Upper lobe of right lung (tissue), 1 donor: ENCODE data around the gene ATP2B3. TPM values are rescaled to one million over a fixed set of nuclear protein-coding genes. Genes with fewer than 3 reads are reported as not detected.
"Not testable (repeated sequence)": the region's sequence is repeated elsewhere in the genome, so short reads cannot be mapped to it uniquely, and the experiment has no call there.

Source experiments
- ATAC-seq: fragments of 200-7000 bp; cut with Tn5 transposase; one replicate; pipeline ENCODE4 v1.9.1; 2020; ENCODE audit warnings: mild to moderate bottlenecking, moderate library complexity
- DNase-seq: peaks from one replicate; pipeline ENCODE4 v3.0.0-alpha.2; 2020
- H3K27ac ChIP-seq: fragments of 200-600 bp; one replicate; pipeline ENCODE4 v1.8.0; 2022
- H3K27me3 ChIP-seq: fragments of 200-600 bp; one replicate; pipeline ENCODE4 v1.8.0; 2022; ENCODE audit warnings: mild to moderate bottlenecking
- H3K36me3 ChIP-seq: fragments of 200-600 bp; one replicate; pipeline ENCODE4 v1.8.0; 2022
- H3K4me1 ChIP-seq: fragments of 200-600 bp; one replicate; pipeline ENCODE4 v1.8.0; 2022
- H3K4me3 ChIP-seq: fragments of 200-600 bp; one replicate; pipeline ENCODE4 v1.8.0; 2022; ENCODE audit warnings: mild to moderate bottlenecking
- H3K9me3 ChIP-seq: fragments of 200-600 bp; one replicate; pipeline ENCODE4 v1.8.0; 2022
- intact Hi-C: fragments of 100-400 bp; cut with DNase I; formaldehyde crosslinking; loops from one replicate; pipeline ENCODE4 v1.11.0; 2022
- total RNA-seq: library from RNA; stranded (reverse); fragmentation: NEBNext Ultra II Directional; extraction: Animal tissue kit (Norgen Biotek cat#: 25700); gene quantifications from one replicate; pipeline ENCODE4 v1.2.1, GENCODE V29; 2021
- TF ChIP-seq, protein P1 (sequence below): fragments of 200-600 bp; IDR thresholded peaks from one replicate; pipeline ENCODE4 v1.8.0; 2022; ENCODE audit warnings: antibody characterized with exemption
- donor health status: DM: no; HTN: yes; CAD: no; lungs with severe emphysema.

The ATP2B3 gene
- total RNA-seq, 1 donor from 2014 or later, result not detected

DNA sequence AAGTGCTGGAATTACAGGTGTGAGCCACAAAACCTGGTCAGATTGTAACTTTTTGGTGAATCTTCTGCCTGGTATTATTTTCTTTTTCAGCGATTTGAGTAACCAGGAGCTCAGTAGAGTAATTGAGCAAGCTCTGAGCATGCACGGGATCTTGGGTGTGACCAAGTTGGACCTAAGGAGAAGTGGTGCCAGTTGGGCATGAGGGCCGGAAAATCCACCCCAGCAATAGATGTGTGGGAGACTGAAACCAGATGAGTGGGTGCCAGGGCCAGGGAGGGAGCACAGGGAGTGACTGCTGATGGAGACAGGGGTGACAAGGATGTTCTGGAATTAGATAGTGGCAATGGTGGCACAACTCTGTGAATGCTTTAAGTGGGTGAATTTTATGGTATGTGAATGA is 85.2 kb downstream of the ATP2B3 start:
- TF ChIP-seq, protein P1, sequence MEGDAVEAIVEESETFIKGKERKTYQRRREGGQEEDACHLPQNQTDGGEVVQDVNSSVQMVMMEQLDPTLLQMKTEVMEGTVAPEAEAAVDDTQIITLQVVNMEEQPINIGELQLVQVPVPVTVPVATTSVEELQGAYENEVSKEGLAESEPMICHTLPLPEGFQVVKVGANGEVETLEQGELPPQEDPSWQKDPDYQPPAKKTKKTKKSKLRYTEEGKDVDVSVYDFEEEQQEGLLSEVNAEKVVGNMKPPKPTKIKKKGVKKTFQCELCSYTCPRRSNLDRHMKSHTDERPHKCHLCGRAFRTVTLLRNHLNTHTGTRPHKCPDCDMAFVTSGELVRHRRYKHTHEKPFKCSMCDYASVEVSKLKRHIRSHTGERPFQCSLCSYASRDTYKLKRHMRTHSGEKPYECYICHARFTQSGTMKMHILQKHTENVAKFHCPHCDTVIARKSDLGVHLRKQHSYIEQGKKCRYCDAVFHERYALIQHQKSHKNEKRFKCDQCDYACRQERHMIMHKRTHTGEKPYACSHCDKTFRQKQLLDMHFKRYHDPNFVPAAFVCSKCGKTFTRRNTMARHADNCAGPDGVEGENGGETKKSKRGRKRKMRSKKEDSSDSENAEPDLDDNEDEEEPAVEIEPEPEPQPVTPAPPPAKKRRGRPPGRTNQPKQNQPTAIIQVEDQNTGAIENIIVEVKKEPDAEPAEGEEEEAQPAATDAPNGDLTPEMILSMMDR, result no peak

GRCh38 chrX:153603131-153603656 is 85.8 kb downstream of the ATP2B3 start:
- TF ChIP-seq, protein P1, result no peak
- ATAC-seq (no peak), DNase-seq (no peak)
- Histone ChIP-seq H3K36me3 (no peaks in the 10 kb centered on the region), H3K4me1 (peaks cover 5% of the 10 kb centered on the region), H3K27me3 (no peaks in the 10 kb centered on the region), H3K27ac (no peak overlapping the region), H3K9me3 (no peaks in the 10 kb centered on the region), H3K4me3 (no peak overlapping the region)
- intact Hi-C loops, result no loop called here

More for the DNA sequence above, 85.2 kb downstream of the ATP2B3 start:
- Histone ChIP-seq H3K27me3 (no peaks in the 10 kb centered on the region), H3K27ac (no peak overlapping the region), H3K4me3 (no peak overlapping the region), H3K36me3 (no peaks in the 10 kb centered on the region), H3K9me3 (no peaks in the 10 kb centered on the region), H3K4me1 (peaks cover 8% of the 10 kb centered on the region)
- intact Hi-C loops, result no loop called here
- DNase-seq, result no peak
- ATAC-seq, result peak; percentile 35

- H3K27ac ChIP-seq, H3K4me1 ChIP-seq, H3K9me3 ChIP-seq, DNase-seq, H3K4me3 ChIP-seq, intact Hi-C loops, H3K27me3 ChIP-seq, ATAC-seq, H3K36me3 ChIP-seq: not testable (repeated sequence)
These were observed 87.4 kb downstream of the ATP2B3 start for GRCh38 chrX:153604666-153605380.

- TF ChIP-seq, protein P1, result no peak
- no peak overlapping the region for H3K27ac ChIP-seq
- ATAC-seq, result no peak
- intact Hi-C loops, result no loop called here
- H3K4me1 ChIP-seq, result no peaks in the 10 kb centered on the region
- H3K9me3 ChIP-seq, result no peaks in the 10 kb centered on the region
- H3K36me3 ChIP-seq, result no peaks in the 10 kb centered on the region
- DNase-seq, result no peak
- no peak overlapping the region for H3K4me3 ChIP-seq
- no peaks in the 10 kb centered on the region for H3K27me3 ChIP-seq
These were observed 89.1 kb downstream of the ATP2B3 start for GRCh38 chrX:153606503-153606902.

DNA sequence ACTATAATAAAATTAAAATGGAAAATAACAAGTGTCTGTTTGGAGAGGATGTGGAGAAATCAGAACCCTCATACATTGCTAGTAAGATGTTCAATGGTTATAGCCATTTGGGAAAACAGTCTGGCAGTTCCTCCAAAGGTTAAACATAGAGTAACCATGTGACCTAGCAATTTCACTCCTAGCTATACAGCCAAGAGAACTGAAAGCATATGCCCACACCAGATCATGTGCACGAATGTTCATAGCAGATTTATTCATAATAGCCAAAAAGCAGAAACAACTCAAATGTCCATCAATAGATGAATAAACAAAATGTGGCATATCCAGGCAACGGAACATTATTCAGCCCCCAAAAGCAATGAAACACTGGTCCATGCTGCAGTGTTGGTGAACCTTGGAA is 90.9 kb downstream of the ATP2B3 start:
- no peak for DNase-seq
- H3K27me3 ChIP-seq, result no peaks in the 10 kb centered on the region
- H3K9me3 ChIP-seq, result no peaks in the 10 kb centered on the region
- H3K36me3 ChIP-seq, result no peaks in the 10 kb centered on the region
- H3K4me1 ChIP-seq, result no peaks in the 10 kb centered on the region
- no peak overlapping the region for H3K27ac ChIP-seq
- intact Hi-C loops, result no loop called here
- H3K4me3 ChIP-seq, result no peak overlapping the region
- peak; percentile 67 for ATAC-seq
- TF ChIP-seq, protein P1, result no peak

- Histone ChIP-seq H3K36me3 (no peaks in the 10 kb centered on the region), H3K27ac (no peak overlapping the region), H3K4me1 (no peaks in the 10 kb centered on the region), H3K27me3 (no peaks in the 10 kb centered on the region), H3K9me3 (no peaks in the 10 kb centered on the region), H3K4me3 (no peak overlapping the region)
- ATAC-seq (no peak), DNase-seq (no peak)
- TF ChIP-seq, protein P1, result no peak
- intact Hi-C loops, result no loop called here
These were observed 91.4 kb downstream of the ATP2B3 start for GRCh38 chrX:153608806-153609205.
